HUES6 (cell line): ENCODE measurements around the gene SLC22A6.

Source experiments
- H3K27ac ChIP-seq: 2 replicates; pipeline ENCODE4 v1.7.0; 2013; ENCODE audit warnings: low read depth, mild to moderate bottlenecking, low read length, inconsistent platforms
- H3K27me3 ChIP-seq: 2 replicates; pipeline ENCODE4 v1.6.1; 2013; ENCODE audit warnings: low read length; ENCODE audit not compliant: control insufficient read depth, insufficient read depth
- H3K36me3 ChIP-seq: 2 replicates; pipeline ENCODE4 v1.6.1; 2013; ENCODE audit warnings: low read length; ENCODE audit not compliant: control insufficient read depth, insufficient read depth
- H3K4me1 ChIP-seq: 2 replicates; pipeline ENCODE4 v1.6.1; 2013; ENCODE audit warnings: low read length; ENCODE audit not compliant: control insufficient read depth, insufficient read depth
- H3K4me3 ChIP-seq: 2 replicates; pipeline ENCODE4 v1.5.1; 2013; ENCODE audit warnings: low read depth, low read length
- H3K9ac ChIP-seq: one replicate; pipeline ENCODE4 v1.6.1; 2013; ENCODE audit warnings: mild to moderate bottlenecking, low read length
- H3K9me3 ChIP-seq: 2 replicates; pipeline ENCODE4 v1.6.1; 2013; ENCODE audit warnings: low read depth, low read length; ENCODE audit not compliant: control insufficient read depth, insufficient read depth

SLC22A6 gene

GRCh38 chr11:63012839-63013238 is 28.1 kb upstream of the SLC22A6 start:
- H3K4me3 ChIP-seq = no peak overlapping the region
- H3K9me3 ChIP-seq = no peaks in the 10 kb centered on the region
- no peak overlapping the region for H3K27ac ChIP-seq
- H3K36me3 ChIP-seq = no peaks in the 10 kb centered on the region
- no peaks in the 10 kb centered on the region for H3K27me3 ChIP-seq
- H3K9ac ChIP-seq = no peak overlapping the region
- peaks cover 28% of the 10 kb centered on the region for H3K4me1 ChIP-seq

GRCh38 chr11:63012430-63012829 is 27.7 kb upstream of the SLC22A6 start:
- no peaks in the 10 kb centered on the region for H3K36me3 ChIP-seq
- H3K9me3 ChIP-seq = no peaks in the 10 kb centered on the region
- H3K4me3 ChIP-seq = no peak overlapping the region
- no peak overlapping the region for H3K9ac ChIP-seq
- H3K27me3 ChIP-seq = no peaks in the 10 kb centered on the region
- peaks cover 24% of the 10 kb centered on the region for H3K4me1 ChIP-seq
- no peak overlapping the region for H3K27ac ChIP-seq

GRCh38 chr11:63010934-63011439 is 26.2 kb upstream of the SLC22A6 start:
- H3K4me1 ChIP-seq = peaks cover 17% of the 10 kb centered on the region
- H3K27ac ChIP-seq = no peak overlapping the region
- H3K4me3 ChIP-seq = no peak overlapping the region
- no peak overlapping the region for H3K9ac ChIP-seq
- H3K36me3 ChIP-seq = no peaks in the 10 kb centered on the region
- H3K27me3 ChIP-seq = no peaks in the 10 kb centered on the region
- no peaks in the 10 kb centered on the region for H3K9me3 ChIP-seq

- Histone ChIP-seq H3K4me1 (peaks cover 9% of the 10 kb centered on the region; the same call in 1 of the 2 replicates), H3K9me3 (no peaks in the 10 kb centered on the region), H3K27ac (no peak overlapping the region), H3K9ac (no peak overlapping the region), H3K27me3 (no peaks in the 10 kb centered on the region), H3K36me3 (no peaks in the 10 kb centered on the region), H3K4me3 (no peak overlapping the region)
These were observed 23.2 kb upstream of the SLC22A6 start for GRCh38 chr11:63007920-63008319.

GRCh38 chr11:63001456-63001855 is 16.7 kb upstream of the SLC22A6 start:
- Histone ChIP-seq H3K27ac (no peak overlapping the region), H3K9ac (no peak overlapping the region), H3K27me3 (0 out of 2 replicates have a peak, but pooled peaks cover 3% of the 10 kb centered on the region), H3K9me3 (no peaks in the 10 kb centered on the region), H3K4me3 (no peak overlapping the region), H3K36me3 (no peaks in the 10 kb centered on the region), H3K4me1 (peaks cover 2% of the 10 kb centered on the region; the same call in 1 of the 2 replicates)

GRCh38 chr11:62999649-63000048 is 14.9 kb upstream of the SLC22A6 start:
- H3K27me3 ChIP-seq = 0 out of 2 replicates have a peak, but pooled peaks cover 3% of the 10 kb centered on the region
- no peak overlapping the region for H3K4me3 ChIP-seq
- no peaks in the 10 kb centered on the region for H3K9me3 ChIP-seq
- H3K36me3 ChIP-seq = no peaks in the 10 kb centered on the region
- H3K4me1 ChIP-seq = peaks cover 4% of the 10 kb centered on the region; the same call in 1 of the 2 replicates
- H3K9ac ChIP-seq = no peak overlapping the region
- no peak overlapping the region for H3K27ac ChIP-seq

GRCh38 chr11:62999156-62999555 is 14.4 kb upstream of the SLC22A6 start:
- no peak overlapping the region for H3K27ac ChIP-seq
- 0 out of 2 replicates have a peak, but pooled peaks cover 3% of the 10 kb centered on the region for H3K27me3 ChIP-seq
- no peak overlapping the region for H3K9ac ChIP-seq
- no peak overlapping the region for H3K4me3 ChIP-seq
- H3K9me3 ChIP-seq = no peaks in the 10 kb centered on the region
- H3K4me1 ChIP-seq = peaks cover 4% of the 10 kb centered on the region; the same call in 1 of the 2 replicates
- no peaks in the 10 kb centered on the region for H3K36me3 ChIP-seq

GRCh38 chr11:62996271-62996670 is 11.5 kb upstream of the SLC22A6 start:
- 0 out of 2 replicates have a peak, but pooled peaks cover 7% of the 10 kb centered on the region for H3K27me3 ChIP-seq
- no peak overlapping the region for H3K27ac ChIP-seq
- H3K4me3 ChIP-seq = no peak overlapping the region
- peaks cover 3% of the 10 kb centered on the region; the same call in 1 of the 2 replicates for H3K9me3 ChIP-seq
- no peaks in the 10 kb centered on the region for H3K36me3 ChIP-seq
- H3K9ac ChIP-seq = no peak overlapping the region
- H3K4me1 ChIP-seq = peaks cover 4% of the 10 kb centered on the region; the same call in 1 of the 2 replicates

GRCh38 chr11:62994775-62995174 is 10.0 kb upstream of the SLC22A6 start:
- H3K36me3 ChIP-seq = no peaks in the 10 kb centered on the region
- no peak overlapping the region for H3K9ac ChIP-seq
- peaks cover 4% of the 10 kb centered on the region; the same call in 1 of the 2 replicates for H3K4me1 ChIP-seq
- 0 out of 2 replicates have a peak, but pooled peaks cover 4% of the 10 kb centered on the region for H3K27me3 ChIP-seq
- no peak overlapping the region for H3K4me3 ChIP-seq
- peaks cover 3% of the 10 kb centered on the region; the same call in 1 of the 2 replicates for H3K9me3 ChIP-seq
- no peak overlapping the region for H3K27ac ChIP-seq

GRCh38 chr11:62988276-62988675 is 3.5 kb upstream of the SLC22A6 start:
- H3K36me3 ChIP-seq = no peaks in the 10 kb centered on the region
- no peak overlapping the region for H3K4me3 ChIP-seq
- no peak overlapping the region for H3K9ac ChIP-seq
- H3K9me3 ChIP-seq = no peaks in the 10 kb centered on the region
- no peak overlapping the region for H3K27ac ChIP-seq
- no peaks in the 10 kb centered on the region for H3K4me1 ChIP-seq
- peaks cover 6% of the 10 kb centered on the region; the same call in 1 of the 2 replicates for H3K27me3 ChIP-seq

GRCh38 chr11:62985041-62985750 is 429 bp upstream of the SLC22A6 start:
- Histone ChIP-seq H3K27me3 (peaks cover 3% of the 10 kb centered on the region; the same call in 1 of the 2 replicates), H3K9ac (no peak overlapping the region), H3K27ac (no peak overlapping the region), H3K9me3 (no peaks in the 10 kb centered on the region), H3K4me1 (no peaks in the 10 kb centered on the region), H3K4me3 (no peak overlapping the region), H3K36me3 (no peaks in the 10 kb centered on the region)
